ENCODE results near the gene STRN3.

DNA sequence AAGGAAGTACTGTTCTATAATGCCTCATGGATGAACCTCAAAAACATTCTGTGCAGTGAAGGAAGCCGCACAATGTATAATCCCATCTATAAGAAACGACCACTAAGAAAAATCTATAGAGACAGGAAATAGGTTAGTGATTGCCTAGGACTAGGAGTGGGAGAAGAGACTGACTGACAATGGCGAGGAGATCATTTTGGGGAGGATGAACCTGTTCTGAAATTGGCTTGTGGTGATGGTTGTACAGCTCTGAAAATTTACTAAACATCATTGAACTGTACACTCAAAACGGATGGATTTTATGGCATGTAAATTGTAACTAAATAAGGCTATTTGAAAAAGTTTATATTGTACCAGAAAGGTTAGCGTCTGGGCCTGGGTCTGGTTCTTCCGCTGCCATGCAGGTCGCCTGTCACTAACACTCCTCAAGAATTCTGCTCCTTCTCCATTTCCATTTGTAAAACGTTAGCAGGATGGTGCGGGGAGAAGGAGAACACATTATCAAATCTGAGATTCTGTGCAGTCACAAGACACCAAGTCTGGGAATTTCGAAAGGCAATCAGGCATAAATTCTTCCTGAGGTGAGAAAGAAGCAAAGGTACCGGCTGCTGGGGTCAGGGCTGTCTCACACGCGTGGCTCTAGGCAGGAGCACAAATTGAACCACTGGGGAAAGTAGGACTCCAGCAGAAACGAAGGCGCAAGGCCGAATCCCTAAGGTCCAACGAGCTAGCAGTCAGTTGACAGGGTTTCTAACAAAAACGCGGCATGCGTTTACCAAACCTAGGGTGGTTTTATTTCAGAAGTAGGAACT, 152.7 kb downstream of the STRN3 start:
- no peak for TF ChIP-seq POLR2A (IDR thresholded peaks at IDR 0.05; ENCODE audit: extremely low read depth, insufficient read length)
- TF ChIP-seq, protein P1, sequence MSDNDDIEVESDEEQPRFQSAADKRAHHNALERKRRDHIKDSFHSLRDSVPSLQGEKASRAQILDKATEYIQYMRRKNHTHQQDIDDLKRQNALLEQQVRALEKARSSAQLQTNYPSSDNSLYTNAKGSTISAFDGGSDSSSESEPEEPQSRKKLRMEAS (IDR thresholded peaks at IDR 0.05; ENCODE audit: low read depth, low read length), result no peak
